ENCODE measurements around the gene DPM2.

Gene DPM2

DNA sequence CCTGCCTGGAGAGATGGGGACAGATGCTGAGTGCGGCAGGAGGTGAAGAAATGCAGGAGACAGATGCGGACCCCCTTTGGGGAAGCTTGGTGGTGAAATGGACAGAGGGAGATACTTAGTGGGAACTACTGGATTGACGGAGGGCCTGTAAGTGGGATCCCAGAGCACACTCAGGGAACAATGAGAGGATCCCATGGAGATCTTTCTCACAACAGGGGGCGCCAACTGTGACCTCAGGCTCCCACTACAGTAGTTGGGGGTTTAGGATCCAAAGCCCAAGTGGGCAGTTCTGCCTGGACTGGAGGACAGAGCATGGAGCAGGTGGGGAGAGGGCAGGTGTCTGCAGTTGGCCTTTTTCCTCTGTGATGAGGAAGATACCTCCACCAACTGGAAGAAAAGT, 3.4 kb downstream of the DPM2 start:
- no peak for DNase-seq

- no peak for DNase-seq
Observed at GRCh38 chr9:127931092-127931881, 6.4 kb downstream of the DPM2 start.

- peak; percentile 51 to 76 for DNase-seq
Observed at GRCh38 chr9:127930231-127931091, 7.2 kb downstream of the DPM2 start, which contains the start of gene PIP5KL1. TSS of gene PIP5KL1 (minus strand) at chr9:127930777. CDS start at chr9:127930752, 25 bp downstream.

DNA sequence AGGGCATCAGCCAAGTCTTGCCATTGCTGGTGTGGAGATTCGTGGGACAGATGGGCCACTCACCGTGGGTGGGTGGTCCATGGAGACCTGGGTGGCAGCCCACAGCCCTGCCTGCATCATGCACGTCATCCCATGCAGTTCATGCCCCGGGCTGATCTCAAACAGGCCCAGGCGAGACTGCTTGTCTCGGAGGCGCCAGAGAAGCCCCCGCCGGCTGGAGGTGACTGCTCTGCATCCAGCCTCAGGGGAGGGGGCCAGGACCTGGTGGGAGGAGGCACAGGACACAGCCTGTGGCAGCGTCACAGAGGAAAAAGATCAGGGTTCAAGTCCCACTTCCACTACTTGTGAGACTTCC, 8.1 kb downstream of the DPM2 start:
- no peak for DNase-seq

DNA sequence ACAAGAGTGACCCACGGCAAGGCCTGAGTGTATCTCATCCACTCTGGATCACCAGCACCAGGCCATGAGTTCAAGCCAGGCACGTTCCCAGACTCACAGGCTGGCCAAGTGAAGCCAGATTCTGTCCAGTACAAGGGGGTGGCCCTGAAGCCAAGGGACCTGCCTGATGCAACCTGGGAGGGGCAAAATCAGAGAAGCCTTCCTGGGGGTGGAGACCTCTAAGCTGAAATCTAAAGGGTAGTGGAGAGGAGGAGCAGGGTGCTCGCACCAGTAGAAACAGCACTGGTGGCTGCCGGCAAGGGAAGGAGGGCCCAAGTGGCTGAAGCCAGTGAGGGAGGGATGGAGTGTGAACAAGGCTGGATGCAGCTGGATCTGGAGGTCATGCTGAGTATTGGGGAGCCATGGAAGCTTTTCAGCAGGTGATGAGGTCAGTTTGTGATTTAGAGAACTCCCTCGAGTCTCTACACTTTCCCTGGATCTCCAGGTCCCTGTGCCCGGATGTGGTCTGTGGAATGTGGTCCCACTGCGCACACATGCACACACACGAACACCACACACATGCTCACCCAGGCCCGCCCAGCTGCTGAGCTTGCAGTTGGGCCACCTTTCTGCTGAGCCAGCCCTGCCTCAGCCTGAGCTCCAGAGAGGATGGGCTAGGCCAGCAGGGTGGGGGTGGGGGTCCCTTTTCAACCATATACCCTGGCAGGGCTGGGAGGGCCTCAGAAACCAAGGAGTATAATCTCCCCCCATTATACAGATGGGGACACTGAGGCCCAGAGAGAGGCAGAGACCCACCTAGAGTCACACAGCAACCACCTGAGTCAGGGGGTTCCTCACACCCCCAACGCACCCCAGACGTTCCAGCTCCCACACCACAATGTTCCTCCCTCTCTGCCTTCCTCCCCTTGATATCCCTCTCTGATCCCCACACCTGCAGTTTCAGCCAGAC, 8.7 kb downstream of the DPM2 start:
- DNase-seq: no peak

DNA sequence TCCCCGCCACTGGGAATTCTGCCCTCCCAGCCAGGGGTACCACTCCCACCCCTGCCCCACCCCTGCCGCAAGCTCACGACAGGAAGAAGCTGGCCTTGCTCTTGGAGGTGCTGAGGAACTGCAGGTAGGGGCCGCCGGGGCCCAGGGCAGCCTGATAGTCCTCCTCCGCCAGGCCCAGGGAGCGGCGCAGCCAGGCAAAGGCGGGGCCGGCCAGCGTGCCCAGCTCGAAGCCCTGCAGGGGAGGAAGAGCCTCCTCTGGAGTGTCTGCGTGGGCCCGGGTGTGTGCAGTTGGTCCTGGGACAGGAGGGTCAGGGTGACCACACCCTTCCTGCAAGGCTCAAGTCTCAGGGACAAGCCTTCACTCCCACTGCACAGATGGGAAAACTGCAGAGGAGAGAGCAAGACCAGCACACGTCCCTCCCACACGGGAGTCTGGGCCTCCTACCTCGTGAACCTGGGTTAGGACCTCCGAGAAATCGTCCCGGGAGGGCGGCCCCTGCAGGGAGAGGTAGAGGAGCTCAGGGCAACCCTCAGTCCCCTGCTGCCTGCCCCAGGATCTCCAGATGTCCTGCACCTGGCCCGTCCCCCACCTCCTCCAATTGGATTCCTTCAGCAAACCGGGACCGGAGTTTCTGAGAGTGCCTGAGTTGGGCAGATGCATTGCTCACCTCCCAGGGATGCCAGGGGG, 9.5 kb downstream of the DPM2 start:
- no peak for DNase-seq

- no peak for DNase-seq
Observed at GRCh38 chr9:127927201-127927987, 10.3 kb downstream of the DPM2 start.

- DNase-seq: no peak
Observed at GRCh38 chr9:127926906-127927200, 10.8 kb downstream of the DPM2 start.

GRCh38 chr9:127925959-127926905, 11.4 kb downstream of the DPM2 start:
- no peak for DNase-seq

DNA sequence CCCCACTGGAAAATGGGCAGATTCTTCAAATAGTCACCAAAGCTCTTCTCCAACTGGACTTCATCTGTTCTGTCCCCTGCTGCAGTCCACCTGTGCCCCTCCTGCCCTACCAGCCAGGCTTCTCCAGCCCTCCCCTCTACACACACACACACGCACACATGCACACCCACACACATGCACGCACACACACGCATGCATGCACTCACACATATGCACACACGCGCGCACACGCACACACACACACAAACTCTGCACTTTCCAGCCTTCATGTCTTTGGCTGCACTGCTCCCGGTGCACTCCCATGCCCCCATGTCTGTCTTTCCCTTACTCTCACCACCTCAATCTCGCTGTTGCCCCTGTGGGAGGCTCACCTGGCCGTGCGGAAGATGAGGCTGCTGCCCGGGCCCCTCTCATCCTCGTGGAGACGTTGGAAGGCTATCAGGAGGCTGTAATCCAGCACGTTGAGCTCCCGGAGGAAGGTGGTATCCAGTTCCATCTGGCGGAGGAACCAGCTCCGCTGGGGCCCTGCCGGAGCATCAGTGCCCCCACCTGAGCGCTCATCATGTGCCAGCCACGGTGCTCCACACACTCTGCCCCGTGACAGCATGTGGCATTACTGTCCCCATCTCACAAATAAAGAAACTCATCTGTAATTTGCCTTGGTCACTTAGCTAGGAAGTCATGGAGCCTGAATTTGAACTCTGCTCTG, 12.8 kb downstream of the DPM2 start:
- DNase-seq: no peak

- DNase-seq: no peak
Observed at GRCh38 chr9:127923771-127924170, 13.9 kb downstream of the DPM2 start.

GRCh38 chr9:127923046-127923445, 14.6 kb downstream of the DPM2 start:
- no peak for DNase-seq

DNA sequence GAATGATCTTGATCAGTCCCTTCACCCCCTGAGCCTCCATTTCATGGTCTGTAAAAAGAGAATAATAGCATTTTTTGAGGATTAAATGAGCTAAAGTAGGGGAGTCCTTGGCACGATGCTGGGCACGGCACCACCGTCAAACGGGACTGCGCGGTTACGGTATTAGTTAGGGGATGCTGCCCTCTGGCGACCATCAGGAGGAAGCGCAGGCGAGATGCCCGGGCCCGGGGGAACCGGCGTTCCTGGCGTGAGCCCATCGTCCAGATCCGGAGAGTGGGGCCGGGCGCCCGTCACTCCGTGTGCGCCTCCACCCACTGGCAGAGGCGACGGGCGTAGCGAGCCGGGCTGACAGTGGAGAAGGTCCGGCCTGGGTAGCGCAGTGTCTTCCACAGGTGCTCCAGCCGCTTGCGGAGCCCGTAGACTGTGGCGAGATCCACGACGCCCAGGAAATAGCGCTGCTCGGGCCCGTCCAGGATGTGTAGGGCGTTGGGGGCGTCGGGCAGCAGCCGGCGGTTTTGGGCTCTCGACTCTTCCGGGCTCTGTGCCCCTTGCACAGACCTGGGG, 16.0 kb downstream of the DPM2 start:
- peak in 1 of 2 donors; percentile 77 for DNase-seq

DNA sequence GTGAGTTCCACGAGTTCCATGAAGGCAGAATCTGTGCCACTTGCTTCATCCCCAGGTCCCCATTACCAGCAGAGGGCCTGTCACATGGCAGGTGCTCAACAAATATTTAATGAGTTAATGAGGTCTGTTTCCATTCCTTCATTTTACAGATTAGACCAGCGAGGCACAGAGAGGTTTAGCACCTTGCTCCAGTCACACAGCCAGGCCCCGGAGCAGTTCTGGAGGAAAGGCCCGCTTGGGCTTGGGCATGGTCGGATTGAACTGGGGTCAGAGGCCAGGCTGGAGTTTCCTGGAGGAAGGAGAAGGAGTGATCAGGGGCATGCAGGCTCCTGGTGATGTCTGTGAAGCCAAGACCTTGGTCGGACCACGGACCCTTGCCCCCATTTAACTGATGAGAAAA, 16.9 kb downstream of the DPM2 start:
- DNase-seq: no peak

DNA sequence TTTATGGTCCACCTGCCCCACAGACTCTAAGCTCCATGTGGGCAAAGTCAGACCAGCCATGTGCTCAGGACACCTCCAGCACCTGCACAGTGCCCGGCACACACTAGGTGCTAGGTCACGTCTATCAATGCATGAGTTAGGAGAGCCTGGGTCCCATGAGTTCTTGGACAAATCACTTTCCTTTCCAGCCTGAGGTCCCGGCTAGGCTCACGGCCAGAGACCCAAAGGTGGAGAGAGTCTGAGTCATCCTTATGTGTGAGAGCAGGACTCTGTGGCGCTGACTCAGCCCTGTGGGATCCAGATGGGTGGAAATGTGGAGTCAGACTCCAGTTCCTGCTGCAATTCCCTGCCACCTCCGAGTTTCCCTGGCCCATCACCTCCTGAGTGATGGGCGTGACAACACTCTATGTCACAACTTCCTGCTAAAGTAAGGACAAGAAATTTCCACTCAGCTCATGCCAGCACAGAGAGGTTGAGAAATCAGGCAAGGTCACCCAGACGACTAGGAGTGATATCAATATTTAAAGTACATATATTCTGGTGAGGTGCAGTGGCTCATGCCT, 18.3 kb downstream of the DPM2 start:
- peak; percentile 86 to 99 for DNase-seq

DNA sequence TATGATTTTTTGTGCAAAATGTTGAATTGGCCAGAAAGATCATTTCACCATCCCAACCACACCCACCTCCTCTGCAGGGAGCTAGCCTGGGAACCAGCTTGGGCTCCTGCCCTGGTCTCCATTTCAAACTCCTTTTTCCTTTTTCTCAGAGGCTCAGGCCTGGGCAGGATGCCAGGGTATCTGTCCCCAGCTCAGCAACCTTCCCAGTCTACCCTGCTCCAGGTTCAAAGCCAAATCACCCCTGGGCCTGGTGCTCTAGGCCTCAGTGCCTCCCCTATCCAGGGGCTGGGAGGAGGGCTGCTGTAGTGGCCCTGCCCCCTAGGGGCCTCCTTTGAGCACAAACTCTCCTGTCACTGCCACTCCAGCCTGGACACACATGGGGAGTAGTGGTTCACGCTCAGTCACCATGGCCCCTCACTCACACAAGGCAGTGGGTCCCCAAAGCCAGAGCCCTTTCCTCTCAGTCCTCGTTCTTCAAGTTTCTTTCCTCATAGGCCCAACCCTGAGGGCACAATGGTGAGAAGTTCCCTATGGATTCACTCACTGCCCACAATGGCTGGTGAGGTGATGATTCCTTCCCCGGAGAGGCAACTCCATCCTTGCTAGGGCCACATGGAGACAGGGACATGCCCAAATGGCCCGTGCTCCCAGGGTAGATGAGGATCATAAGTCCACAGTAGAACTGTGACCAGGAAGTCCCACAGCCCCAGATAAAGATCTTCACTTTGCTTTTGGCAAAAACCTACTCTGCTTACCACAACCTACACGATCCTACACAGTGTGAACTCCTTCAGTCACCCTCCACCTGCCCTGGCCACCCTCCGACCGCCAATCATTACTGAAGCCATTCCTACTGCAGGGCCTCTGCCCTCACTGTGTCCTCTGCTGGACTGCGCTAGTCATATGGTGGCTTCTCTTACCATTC, 19.2 kb downstream of the DPM2 start:
- no peak for DNase-seq

DNA sequence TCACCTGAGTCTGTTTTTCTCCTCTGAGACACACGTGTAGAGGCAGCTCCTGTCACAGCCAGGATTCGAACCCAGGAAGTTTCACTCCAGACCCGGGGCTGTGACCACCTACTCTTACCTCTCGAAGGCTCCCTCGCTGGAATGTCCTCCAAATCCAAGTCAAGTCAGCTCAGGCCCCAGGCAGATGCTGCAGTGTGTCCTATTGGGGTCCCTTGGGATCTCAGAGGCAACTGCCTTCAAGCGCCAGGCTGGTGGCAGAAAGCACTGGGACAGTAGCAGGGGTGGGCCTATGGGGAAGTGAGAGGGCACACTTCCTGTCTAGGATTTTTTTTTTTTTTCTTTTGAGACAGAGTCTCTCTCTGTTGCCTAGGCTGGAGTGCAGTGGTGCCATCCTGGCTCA, 20.1 kb downstream of the DPM2 start:
- no peak for DNase-seq

All from inflammatory macrophage treated with lipopolysaccharide for 1 hour (primary cell).